Gastroesophageal sphincter (tissue), 3 donors: ENCODE measurements around the gene PDCD4.

Experiments used
- POLR2A ChIP-seq, 2 donors: fragments of 450-650 bp; IDR thresholded peaks; one replicate each; pipeline ENCODE4 v1.6.1; 2017; ENCODE audit warnings: antibody characterized with exemption in 2 of 2, mild to moderate bottlenecking in 2 of 2, moderate library complexity in 1 of 2
- POLR2AphosphoS5 ChIP-seq: sonication (generic); formaldehyde crosslinking; IDR thresholded peaks from one replicate; pipeline ENCODE4 v1.6.1; 2017; ENCODE audit warnings: antibody characterized with exemption
- TF ChIP-seq, protein P1 (sequence below), 4 experiments: fragments of 200-600 bp in 2 of 4; fragments of 450-650 bp in 2 of 4; sonication (generic) in 1 of 4; IDR thresholded peaks; one replicate each; pipeline ENCODE4 v1.5.1; 2017 to 2019; ENCODE audit warnings: antibody characterized with exemption in 4 of 4, mild to moderate bottlenecking in 2 of 4, moderate library complexity in 2 of 4

DNA sequence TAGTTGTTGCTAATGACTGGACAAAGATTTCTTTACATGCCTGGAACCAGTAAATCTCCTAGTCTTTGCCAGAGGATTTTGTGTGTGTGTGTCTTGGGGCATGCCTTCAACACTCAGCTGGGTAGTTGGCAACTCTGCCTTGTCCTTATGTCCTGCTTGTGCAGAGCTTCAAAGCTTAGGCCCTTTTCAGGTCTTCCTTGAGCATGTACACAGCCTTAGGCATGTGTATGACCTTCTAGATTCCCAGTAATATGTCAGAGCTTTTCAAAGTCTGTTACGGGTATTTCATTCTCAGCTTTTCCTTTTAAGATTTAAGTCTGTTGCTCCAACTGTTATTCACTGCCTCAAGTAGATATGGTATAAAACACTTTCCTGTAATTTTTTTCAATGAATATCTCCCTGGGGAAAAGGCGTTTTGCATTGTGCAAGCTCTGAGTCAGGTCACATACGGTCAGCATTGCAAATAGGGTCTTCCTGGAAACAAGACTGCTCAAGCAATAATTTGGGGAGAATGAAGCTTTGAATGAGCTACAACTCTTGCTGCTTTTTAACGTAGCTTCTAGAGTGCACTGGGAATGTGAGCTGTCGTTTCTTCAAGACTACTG lies 73.2 kb downstream of the PDCD4 start:
- peak; percentile 36 for TF ChIP-seq POLR2AphosphoS5
- TF ChIP-seq, protein P1, sequence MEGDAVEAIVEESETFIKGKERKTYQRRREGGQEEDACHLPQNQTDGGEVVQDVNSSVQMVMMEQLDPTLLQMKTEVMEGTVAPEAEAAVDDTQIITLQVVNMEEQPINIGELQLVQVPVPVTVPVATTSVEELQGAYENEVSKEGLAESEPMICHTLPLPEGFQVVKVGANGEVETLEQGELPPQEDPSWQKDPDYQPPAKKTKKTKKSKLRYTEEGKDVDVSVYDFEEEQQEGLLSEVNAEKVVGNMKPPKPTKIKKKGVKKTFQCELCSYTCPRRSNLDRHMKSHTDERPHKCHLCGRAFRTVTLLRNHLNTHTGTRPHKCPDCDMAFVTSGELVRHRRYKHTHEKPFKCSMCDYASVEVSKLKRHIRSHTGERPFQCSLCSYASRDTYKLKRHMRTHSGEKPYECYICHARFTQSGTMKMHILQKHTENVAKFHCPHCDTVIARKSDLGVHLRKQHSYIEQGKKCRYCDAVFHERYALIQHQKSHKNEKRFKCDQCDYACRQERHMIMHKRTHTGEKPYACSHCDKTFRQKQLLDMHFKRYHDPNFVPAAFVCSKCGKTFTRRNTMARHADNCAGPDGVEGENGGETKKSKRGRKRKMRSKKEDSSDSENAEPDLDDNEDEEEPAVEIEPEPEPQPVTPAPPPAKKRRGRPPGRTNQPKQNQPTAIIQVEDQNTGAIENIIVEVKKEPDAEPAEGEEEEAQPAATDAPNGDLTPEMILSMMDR (IDR thresholded peaks at IDR 0.05): no peak
- no peak for TF ChIP-seq POLR2A (IDR thresholded peaks at IDR 0.05)
